ENCODE data around the gene C1S.
"Not testable (repeated sequence)": the region's sequence is repeated elsewhere in the genome, so short reads cannot be mapped to it uniquely, and the experiment has no call there.

The C1S gene

DNA sequence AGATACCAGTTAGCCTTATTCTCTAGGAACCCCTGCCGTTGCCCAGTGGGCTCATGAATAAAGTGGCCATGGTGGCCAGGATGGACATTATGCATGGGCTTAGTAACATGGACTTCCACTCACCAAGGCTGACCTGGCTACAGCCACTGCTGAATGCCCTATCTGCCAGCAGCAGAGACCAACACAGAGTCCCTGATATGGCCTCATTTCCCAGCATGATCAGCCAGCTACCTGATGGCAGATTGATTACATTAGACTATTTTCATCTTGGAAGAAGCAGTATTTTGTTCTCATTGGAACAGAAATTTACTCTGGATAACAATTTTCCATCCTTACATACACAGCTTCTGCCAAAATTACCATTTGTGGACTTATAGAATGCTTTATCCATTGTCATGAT, 26.1 kb upstream of the C1S start:
- TF ChIP-seq, protein P1, sequence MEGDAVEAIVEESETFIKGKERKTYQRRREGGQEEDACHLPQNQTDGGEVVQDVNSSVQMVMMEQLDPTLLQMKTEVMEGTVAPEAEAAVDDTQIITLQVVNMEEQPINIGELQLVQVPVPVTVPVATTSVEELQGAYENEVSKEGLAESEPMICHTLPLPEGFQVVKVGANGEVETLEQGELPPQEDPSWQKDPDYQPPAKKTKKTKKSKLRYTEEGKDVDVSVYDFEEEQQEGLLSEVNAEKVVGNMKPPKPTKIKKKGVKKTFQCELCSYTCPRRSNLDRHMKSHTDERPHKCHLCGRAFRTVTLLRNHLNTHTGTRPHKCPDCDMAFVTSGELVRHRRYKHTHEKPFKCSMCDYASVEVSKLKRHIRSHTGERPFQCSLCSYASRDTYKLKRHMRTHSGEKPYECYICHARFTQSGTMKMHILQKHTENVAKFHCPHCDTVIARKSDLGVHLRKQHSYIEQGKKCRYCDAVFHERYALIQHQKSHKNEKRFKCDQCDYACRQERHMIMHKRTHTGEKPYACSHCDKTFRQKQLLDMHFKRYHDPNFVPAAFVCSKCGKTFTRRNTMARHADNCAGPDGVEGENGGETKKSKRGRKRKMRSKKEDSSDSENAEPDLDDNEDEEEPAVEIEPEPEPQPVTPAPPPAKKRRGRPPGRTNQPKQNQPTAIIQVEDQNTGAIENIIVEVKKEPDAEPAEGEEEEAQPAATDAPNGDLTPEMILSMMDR (IDR thresholded peaks at IDR 0.05; ENCODE audit: borderline replicate concordance, insufficient read depth, low read depth, low read length): no peak
- no peak overlapping the region for H3K4me3 ChIP-seq (ENCODE audit: low read depth, low read length)

DNA sequence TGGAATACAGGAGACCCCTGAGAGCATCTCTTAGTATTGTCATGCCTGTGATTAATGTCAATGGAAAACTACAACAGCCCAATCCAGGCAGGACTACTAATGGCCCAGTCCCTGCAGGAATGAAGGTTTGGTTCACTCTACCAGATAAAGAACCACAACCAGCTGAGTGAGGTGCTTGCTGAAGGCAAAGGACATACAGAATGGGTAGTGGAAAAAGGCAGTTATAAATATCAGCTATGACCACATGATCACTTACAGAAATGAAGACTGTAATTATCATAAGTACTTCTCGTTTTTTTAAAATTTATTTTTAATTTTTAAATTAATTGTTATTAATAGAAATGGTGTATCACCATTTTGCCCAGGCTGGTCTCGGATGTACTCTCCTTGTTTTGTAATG, 25.1 kb upstream of the C1S start:
- no peak overlapping the region for H3K4me3 ChIP-seq (ENCODE audit: low read depth, low read length)

DNA sequence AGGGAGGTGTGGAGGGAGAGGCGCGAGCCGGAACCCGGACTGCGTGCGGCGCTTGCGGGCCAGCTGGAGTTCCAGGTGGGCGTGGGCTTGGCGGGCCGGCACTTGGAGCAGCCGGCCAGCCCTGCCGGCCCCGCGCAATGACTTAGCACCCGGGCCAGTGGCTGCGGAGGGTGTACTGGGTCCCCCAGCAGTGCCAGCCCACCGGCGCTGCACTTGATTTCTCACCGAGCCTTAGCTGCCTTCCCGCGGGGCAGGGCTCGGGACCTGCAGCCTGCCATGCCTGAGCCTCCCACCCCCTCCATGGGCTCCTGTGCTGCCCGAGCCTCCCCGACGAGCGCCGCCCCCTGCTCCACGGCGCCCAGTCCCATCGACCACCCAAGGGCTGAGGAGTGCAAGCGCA, 23.1 kb upstream of the C1S start:
- not testable (repeated sequence) for H3K4me3 ChIP-seq (ENCODE audit: low read depth, low read length)

More for the DNA sequence above, 25.1 kb upstream of the C1S start:
- TF ChIP-seq, protein P1 (IDR thresholded peaks at IDR 0.05; ENCODE audit: borderline replicate concordance, insufficient read depth, low read depth, low read length): no peak

DNA sequence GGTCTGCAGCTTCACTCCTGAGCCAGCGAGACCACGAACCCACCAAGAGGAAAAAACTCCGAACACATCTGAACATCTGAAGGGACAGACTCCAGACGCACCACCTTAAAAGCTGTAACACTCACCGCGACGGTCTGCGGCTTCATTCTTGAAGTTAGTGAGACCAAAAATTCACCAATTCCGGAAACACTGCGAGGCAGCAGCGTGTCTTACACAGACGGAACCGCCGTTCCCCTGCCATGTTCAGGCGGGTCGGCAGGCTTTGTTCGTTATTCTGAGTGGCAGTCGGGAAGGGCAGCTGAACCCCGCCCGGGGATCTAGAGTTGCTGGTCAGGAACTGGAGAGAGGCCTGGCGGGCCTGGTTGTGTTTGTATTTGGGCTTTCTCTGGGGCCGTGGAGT, 21.9 kb upstream of the C1S start:
- H3K4me3 ChIP-seq (ENCODE audit: low read depth, low read length): no peak overlapping the region
- TF ChIP-seq, protein P1 (IDR thresholded peaks at IDR 0.05; ENCODE audit: borderline replicate concordance, insufficient read depth, low read depth, low read length): no peak

DNA sequence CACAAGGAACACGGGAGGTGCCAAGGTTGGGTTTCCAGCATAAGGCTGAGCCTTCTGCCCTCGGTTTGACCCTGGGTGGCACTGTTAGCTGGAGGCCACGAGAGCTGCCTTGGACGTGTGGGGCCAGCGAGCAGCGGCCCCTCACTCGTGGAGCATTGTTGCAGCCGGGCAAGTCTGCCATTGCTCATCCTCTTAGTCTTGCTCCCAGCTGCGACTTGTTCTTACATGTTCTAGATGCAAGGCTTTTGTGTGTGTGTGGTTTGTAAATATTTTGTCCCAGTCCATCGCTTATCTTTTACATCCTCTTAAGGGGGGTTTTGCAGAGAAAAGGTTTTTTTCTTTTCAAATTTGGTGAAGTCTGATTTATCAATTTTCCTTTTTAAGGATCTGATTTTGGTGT, 21.1 kb upstream of the C1S start:
- TF ChIP-seq, protein P1 (IDR thresholded peaks at IDR 0.05; ENCODE audit: borderline replicate concordance, insufficient read depth, low read depth, low read length): no peak

DNA sequence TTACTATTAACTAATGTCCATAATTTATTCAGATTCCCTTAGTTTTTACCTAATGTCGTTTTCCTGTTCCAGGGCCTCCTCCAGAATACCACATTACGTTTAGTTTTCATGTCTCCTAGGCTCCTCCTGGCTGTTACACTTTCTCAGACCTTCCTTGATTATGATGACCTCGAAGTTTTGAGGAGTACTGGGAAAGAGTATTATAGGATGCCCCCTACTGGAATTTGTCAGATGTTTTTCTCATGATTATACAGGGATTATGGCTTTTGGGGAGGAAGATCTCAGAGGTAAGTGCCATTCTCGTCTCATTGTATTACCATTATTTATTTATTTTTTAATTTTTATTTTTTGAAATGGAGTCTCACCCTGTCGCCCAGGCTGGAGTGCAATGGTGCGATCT, 17.7 kb upstream of the C1S start:
- TF ChIP-seq, protein P1 (IDR thresholded peaks at IDR 0.05; ENCODE audit: borderline replicate concordance, insufficient read depth, low read depth, low read length): no peak
- no peak overlapping the region for H3K4me3 ChIP-seq (ENCODE audit: low read depth, low read length)

More for the DNA sequence above, 21.1 kb upstream of the C1S start:
- no peak overlapping the region for H3K4me3 ChIP-seq (ENCODE audit: low read depth, low read length)

DNA sequence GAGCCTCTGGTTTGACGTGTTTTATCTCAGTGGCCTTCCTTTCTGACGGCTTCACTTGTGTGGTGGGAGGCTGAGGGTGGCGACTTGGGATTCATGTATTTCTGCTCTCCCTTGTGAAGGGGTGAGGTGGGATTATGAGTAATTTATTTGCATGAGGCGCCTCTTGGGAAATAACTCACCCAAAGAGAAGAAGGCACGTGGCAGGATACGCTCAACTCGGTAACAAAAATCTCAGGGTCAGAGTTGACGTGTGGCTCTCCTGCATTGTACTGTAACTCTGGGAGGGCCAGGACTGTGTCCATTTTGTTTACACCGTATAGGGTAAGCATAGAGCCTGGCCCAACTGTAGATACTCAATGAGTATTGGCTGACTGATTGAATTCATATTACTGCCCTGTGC, 14.6 kb upstream of the C1S start:
- no peak overlapping the region for H3K4me3 ChIP-seq (ENCODE audit: low read depth, low read length)
- TF ChIP-seq, protein P1 (IDR thresholded peaks at IDR 0.05; ENCODE audit: borderline replicate concordance, insufficient read depth, low read depth, low read length): no peak
